ENCODE measurements around the gene FNDC4. TPM values are rescaled to one million over a fixed set of nuclear protein-coding genes. Genes with fewer than 3 reads are reported as not detected.

Gene FNDC4
- total RNA-seq, 1 experiment from 2014 or later = 14.1 TPM

DNA sequence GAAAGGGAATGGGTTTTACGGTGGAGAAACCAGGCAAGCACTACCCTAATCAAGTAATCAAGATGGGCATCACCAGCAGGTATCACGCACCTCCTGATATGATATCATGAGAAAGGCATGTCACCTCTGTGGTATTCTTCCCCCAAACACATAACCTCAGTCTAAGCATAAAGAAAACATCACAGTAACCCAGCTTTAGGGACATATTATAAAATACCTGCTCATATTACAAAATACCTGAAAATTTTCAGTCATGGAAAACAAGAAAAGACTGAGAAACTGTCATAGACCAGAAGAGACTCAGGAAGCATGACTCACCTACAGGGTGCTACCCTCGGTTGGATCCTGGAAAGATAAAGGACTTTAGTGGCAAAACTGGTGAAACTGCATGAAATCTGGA, 32.2 kb upstream of the FNDC4 start:
- ChIA-PET CTCF (no interaction called here), POLR2A (interaction anchor here (0.6 kb wide), 1 partner anchor 12 kb away, joined by 5 read pairs; no protein-coding TSS in a partner anchor)
- no peak overlapping the region for H3K27ac Mint-ChIP-seq
- ATAC-seq (no peak), DNase-seq (ENCODE audit: low spot score) (no peak)
- H3K36me3 Mint-ChIP-seq = no peaks in the 10 kb centered on the region
- H3K27me3 Mint-ChIP-seq (ENCODE audit: low read depth) = peaks cover 9% of the 10 kb centered on the region
- TF ChIP-seq GTF2I (CRISPR knock-in tag; conservative IDR thresholded peaks at IDR 0.05) (no peak), ZNF138 (CRISPR knock-in tag; conservative IDR thresholded peaks at IDR 0.05) (no peak), ETV6 (CRISPR knock-in tag; IDR thresholded peaks at IDR 0.05) (no peak), SP1 (CRISPR knock-in tag; conservative IDR thresholded peaks at IDR 0.05) (no peak), TCF7 (CRISPR knock-in tag; IDR thresholded peaks at IDR 0.05; ENCODE audit: low read depth) (no peak), PREB (CRISPR knock-in tag; IDR thresholded peaks at IDR 0.05; ENCODE audit: borderline replicate concordance) (no peak)
- TF ChIP-seq, protein P1, sequence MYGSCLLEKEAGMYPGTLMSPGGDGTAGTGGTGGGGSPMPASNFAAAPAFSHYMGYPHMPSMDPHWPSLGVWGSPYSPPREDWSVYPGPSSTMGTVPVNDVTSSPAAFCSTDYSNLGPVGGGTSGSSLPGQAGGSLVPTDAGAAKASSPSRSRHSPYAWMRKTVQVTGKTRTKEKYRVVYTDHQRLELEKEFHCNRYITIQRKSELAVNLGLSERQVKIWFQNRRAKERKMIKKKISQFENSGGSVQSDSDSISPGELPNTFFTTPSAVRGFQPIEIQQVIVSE (CRISPR knock-in tag; IDR thresholded peaks at IDR 0.05; ENCODE audit: borderline replicate concordance) = no peak
- TF ChIP-seq, protein P2, sequence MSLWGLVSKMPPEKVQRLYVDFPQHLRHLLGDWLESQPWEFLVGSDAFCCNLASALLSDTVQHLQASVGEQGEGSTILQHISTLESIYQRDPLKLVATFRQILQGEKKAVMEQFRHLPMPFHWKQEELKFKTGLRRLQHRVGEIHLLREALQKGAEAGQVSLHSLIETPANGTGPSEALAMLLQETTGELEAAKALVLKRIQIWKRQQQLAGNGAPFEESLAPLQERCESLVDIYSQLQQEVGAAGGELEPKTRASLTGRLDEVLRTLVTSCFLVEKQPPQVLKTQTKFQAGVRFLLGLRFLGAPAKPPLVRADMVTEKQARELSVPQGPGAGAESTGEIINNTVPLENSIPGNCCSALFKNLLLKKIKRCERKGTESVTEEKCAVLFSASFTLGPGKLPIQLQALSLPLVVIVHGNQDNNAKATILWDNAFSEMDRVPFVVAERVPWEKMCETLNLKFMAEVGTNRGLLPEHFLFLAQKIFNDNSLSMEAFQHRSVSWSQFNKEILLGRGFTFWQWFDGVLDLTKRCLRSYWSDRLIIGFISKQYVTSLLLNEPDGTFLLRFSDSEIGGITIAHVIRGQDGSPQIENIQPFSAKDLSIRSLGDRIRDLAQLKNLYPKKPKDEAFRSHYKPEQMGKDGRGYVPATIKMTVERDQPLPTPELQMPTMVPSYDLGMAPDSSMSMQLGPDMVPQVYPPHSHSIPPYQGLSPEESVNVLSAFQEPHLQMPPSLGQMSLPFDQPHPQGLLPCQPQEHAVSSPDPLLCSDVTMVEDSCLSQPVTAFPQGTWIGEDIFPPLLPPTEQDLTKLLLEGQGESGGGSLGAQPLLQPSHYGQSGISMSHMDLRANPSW (CRISPR knock-in tag; conservative IDR thresholded peaks at IDR 0.05; ENCODE audit: low read depth) = no peak
- TF ChIP-seq, protein P3, sequence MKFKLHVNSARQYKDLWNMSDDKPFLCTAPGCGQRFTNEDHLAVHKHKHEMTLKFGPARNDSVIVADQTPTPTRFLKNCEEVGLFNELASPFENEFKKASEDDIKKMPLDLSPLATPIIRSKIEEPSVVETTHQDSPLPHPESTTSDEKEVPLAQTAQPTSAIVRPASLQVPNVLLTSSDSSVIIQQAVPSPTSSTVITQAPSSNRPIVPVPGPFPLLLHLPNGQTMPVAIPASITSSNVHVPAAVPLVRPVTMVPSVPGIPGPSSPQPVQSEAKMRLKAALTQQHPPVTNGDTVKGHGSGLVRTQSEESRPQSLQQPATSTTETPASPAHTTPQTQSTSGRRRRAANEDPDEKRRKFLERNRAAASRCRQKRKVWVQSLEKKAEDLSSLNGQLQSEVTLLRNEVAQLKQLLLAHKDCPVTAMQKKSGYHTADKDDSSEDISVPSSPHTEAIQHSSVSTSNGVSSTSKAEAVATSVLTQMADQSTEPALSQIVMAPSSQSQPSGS (CRISPR knock-in tag; IDR thresholded peaks at IDR 0.05; ENCODE audit: borderline replicate concordance, low read depth) = no peak
- TF ChIP-seq, protein P4, sequence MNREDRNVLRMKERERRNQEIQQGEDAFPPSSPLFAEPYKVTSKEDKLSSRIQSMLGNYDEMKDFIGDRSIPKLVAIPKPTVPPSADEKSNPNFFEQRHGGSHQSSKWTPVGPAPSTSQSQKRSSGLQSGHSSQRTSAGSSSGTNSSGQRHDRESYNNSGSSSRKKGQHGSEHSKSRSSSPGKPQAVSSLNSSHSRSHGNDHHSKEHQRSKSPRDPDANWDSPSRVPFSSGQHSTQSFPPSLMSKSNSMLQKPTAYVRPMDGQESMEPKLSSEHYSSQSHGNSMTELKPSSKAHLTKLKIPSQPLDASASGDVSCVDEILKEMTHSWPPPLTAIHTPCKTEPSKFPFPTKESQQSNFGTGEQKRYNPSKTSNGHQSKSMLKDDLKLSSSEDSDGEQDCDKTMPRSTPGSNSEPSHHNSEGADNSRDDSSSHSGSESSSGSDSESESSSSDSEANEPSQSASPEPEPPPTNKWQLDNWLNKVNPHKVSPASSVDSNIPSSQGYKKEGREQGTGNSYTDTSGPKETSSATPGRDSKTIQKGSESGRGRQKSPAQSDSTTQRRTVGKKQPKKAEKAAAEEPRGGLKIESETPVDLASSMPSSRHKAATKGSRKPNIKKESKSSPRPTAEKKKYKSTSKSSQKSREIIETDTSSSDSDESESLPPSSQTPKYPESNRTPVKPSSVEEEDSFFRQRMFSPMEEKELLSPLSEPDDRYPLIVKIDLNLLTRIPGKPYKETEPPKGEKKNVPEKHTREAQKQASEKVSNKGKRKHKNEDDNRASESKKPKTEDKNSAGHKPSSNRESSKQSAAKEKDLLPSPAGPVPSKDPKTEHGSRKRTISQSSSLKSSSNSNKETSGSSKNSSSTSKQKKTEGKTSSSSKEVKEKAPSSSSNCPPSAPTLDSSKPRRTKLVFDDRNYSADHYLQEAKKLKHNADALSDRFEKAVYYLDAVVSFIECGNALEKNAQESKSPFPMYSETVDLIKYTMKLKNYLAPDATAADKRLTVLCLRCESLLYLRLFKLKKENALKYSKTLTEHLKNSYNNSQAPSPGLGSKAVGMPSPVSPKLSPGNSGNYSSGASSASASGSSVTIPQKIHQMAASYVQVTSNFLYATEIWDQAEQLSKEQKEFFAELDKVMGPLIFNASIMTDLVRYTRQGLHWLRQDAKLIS (CRISPR knock-in tag; IDR thresholded peaks at IDR 0.05; ENCODE audit: borderline replicate concordance) = no peak
- no peaks in the 10 kb centered on the region for H3K4me1 Mint-ChIP-seq
- peaks cover 4% of the 10 kb centered on the region; the same call in 1 of the 2 replicates for H3K9me3 Mint-ChIP-seq
- H3K4me3 Mint-ChIP-seq = no peak overlapping the region

GRCh38 chr2:27522400-27522945, 27.5 kb upstream of the FNDC4 start:
- Mint-ChIP-seq H3K36me3 (no peaks in the 10 kb centered on the region), H3K9me3 (no peaks in the 10 kb centered on the region), H3K27ac (no peak overlapping the region), H3K27me3 (ENCODE audit: low read depth) (peaks cover 12% of the 10 kb centered on the region), H3K4me3 (no peak overlapping the region), H3K4me1 (no peaks in the 10 kb centered on the region)
- ChIA-PET CTCF (no interaction called here), POLR2A (no interaction called here)
- ATAC-seq (no peak), DNase-seq (ENCODE audit: low spot score) (no peak)
- TF ChIP-seq RELA (CRISPR knock-in tag; IDR thresholded peaks at IDR 0.05; ENCODE audit: borderline replicate concordance) (no peak), PREB (CRISPR knock-in tag; IDR thresholded peaks at IDR 0.05; ENCODE audit: borderline replicate concordance) (no peak), MXD4 (CRISPR knock-in tag; IDR thresholded peaks at IDR 0.05; ENCODE audit: borderline replicate concordance) (no peak), RORB (CRISPR knock-in tag; IDR thresholded peaks at IDR 0.05) (no peak), NR2C2 (CRISPR knock-in tag; IDR thresholded peaks at IDR 0.05) (no peak)
- TF ChIP-seq, protein P5, sequence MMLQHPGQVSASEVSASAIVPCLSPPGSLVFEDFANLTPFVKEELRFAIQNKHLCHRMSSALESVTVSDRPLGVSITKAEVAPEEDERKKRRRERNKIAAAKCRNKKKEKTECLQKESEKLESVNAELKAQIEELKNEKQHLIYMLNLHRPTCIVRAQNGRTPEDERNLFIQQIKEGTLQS (CRISPR knock-in tag; conservative IDR thresholded peaks at IDR 0.05) = no peak
- TF ChIP-seq, protein P6, sequence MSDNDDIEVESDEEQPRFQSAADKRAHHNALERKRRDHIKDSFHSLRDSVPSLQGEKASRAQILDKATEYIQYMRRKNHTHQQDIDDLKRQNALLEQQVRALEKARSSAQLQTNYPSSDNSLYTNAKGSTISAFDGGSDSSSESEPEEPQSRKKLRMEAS (CRISPR knock-in tag; IDR thresholded peaks at IDR 0.05) = no peak
- TF ChIP-seq, protein P3 (CRISPR knock-in tag; IDR thresholded peaks at IDR 0.05; ENCODE audit: borderline replicate concordance, low read depth) = no peak
- TF ChIP-seq, protein P7, sequence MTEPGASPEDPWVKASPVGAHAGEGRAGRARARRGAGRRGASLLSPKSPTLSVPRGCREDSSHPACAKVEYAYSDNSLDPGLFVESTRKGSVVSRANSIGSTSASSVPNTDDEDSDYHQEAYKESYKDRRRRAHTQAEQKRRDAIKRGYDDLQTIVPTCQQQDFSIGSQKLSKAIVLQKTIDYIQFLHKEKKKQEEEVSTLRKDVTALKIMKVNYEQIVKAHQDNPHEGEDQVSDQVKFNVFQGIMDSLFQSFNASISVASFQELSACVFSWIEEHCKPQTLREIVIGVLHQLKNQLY (CRISPR knock-in tag; IDR thresholded peaks at IDR 0.05) = no peak

Data from WTC11 (cell line).